GM12892 (cell line): ENCODE results near the gene NT5C1A.

Source experiments
- POLR2A ChIP-seq: IDR thresholded peaks from 2 replicates; pipeline ENCODE4 v1.6.1; 2011; ENCODE audit warnings: low read depth, low read length, control low read depth
- POLR2AphosphoS5 ChIP-seq: IDR thresholded peaks from 2 replicates; pipeline ENCODE4 v1.6.1; 2011; ENCODE audit warnings: low read depth, low read length, control low read depth
- TAF1 ChIP-seq: IDR thresholded peaks from 2 replicates; pipeline ENCODE4 v1.6.1; 2011; ENCODE audit warnings: low read depth, mild to moderate bottlenecking, control low read depth, low read length, borderline replicate concordance

GRCh38 chr1:39652554-39652953 lies 19.4 kb downstream of the NT5C1A start:
- TF ChIP-seq POLR2AphosphoS5 (no peak), POLR2A (no peak), TAF1 (no peak)
